DOHH2 (cell line): ENCODE results near the gene SCGB1D1.
"Not testable (repeated sequence)": the region's sequence is repeated elsewhere in the genome, so short reads cannot be mapped to it uniquely, and the experiment has no call there.

Experiments used
- H3F3A ChIP-seq: fragments of 200-600 bp; sonication (generic), shearing (Covaris generic); 2 replicates; pipeline ENCODE4 v1.6.0; 2016; ENCODE audit warnings: antibody characterized with exemption, mild to moderate bottlenecking; ENCODE audit not compliant: control insufficient read depth, insufficient read depth
- H3K27ac ChIP-seq: fragments of 200-600 bp; sonication (generic); 2 replicates; pipeline ENCODE4 v1.5.1; 2014; ENCODE audit warnings: low read depth, mild to moderate bottlenecking, low read length, moderate library complexity
- H3K27me3 ChIP-seq: fragments of 200-600 bp; sonication (generic); 2 replicates; pipeline ENCODE4 v1.6.1; 2014; ENCODE audit warnings: mild to moderate bottlenecking, low read length, mixed read lengths; ENCODE audit not compliant: control insufficient read depth
- H3K36me3 ChIP-seq: fragments of 200-600 bp; sonication (generic); 2 replicates; pipeline ENCODE4 v1.6.1; 2014; ENCODE audit warnings: mild to moderate bottlenecking, low read length, moderate library complexity, mixed read lengths; ENCODE audit not compliant: control insufficient read depth
- H3K4me1 ChIP-seq: fragments of 200-600 bp; sonication (generic); 2 replicates; pipeline ENCODE4 v1.6.1; 2014; ENCODE audit warnings: mild to moderate bottlenecking, low read length, mixed read lengths; ENCODE audit not compliant: control insufficient read depth
- H3K4me2 ChIP-seq: fragments of 200-600 bp; sonication (generic); 2 replicates; pipeline ENCODE4 v1.6.0; 2014; ENCODE audit warnings: mild to moderate bottlenecking, low read length, moderate library complexity
- H3K4me3 ChIP-seq: fragments of 200-600 bp; sonication (generic); 2 replicates; pipeline ENCODE4 v1.5.1; 2014; ENCODE audit warnings: mild to moderate bottlenecking, low read length, mixed read lengths
- H3K79me2 ChIP-seq: fragments of 200-600 bp; sonication (generic); 2 replicates; pipeline ENCODE4 v1.6.1; 2014; ENCODE audit warnings: mild to moderate bottlenecking, low read length, mixed read lengths; ENCODE audit not compliant: control insufficient read depth
- H3K9me2 ChIP-seq: fragments of 200-600 bp; sonication (generic); replicated peaks from 2 replicates; pipeline ENCODE4 v1.6.1; 2014; ENCODE audit warnings: mild to moderate bottlenecking, low read length, mixed read lengths; ENCODE audit not compliant: control insufficient read depth
- H3K9me3 ChIP-seq: fragments of 200-600 bp; sonication (generic); 2 replicates; pipeline ENCODE4 v1.6.1; 2014; ENCODE audit warnings: antibody characterized with exemption, low read length, mixed read lengths; ENCODE audit not compliant: control insufficient read depth, insufficient read depth
- H4K20me1 ChIP-seq: fragments of 200-600 bp; sonication (generic); 2 replicates; pipeline ENCODE4 v1.6.0; 2014; ENCODE audit warnings: low read depth, mild to moderate bottlenecking, antibody characterized with exemption, low read length, moderate library complexity; ENCODE audit not compliant: control insufficient read depth, insufficient read depth
- CTCF ChIP-seq: fragments of 200-600 bp; sonication (generic); IDR thresholded peaks from one replicate; pipeline ENCODE4 v1.5.1; 2014; ENCODE audit warnings: antibody characterized with exemption, mild to moderate bottlenecking, low read depth, low read length; ENCODE audit not compliant: poor library complexity, severe bottlenecking
- EZH2phosphoT487 ChIP-seq: fragments of 200-600 bp; sonication (generic); IDR thresholded peaks from 2 replicates; pipeline ENCODE4 v1.6.1; 2017; ENCODE audit warnings: borderline replicate concordance, mild to moderate bottlenecking, antibody characterized with exemption, low read length, moderate library complexity, mixed read lengths

Gene SCGB1D1

DNA sequence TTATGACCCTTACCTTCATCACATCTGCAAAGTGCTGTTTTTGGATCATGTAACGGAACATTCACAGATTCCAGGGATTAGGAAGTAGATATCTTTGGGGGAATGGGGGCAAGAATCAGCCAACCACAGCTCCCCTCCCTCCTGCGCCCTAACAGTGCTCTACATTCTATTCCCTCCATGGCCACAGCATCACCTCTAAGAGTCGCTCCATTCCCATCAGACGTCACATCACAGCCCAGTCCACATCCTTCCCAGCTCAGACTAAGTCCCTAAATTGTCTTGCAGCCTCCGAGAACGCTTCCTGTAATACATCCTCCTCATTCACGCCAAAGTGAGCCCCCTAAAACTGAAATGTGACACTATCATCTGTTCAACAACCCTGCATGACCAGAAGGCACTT, 5.9 kb downstream of the SCGB1D1 start:
- H3K4me1 ChIP-seq, result no peaks in the 10 kb centered on the region
- H4K20me1 ChIP-seq, result no peaks in the 10 kb centered on the region
- no peaks in the 10 kb centered on the region for H3K36me3 ChIP-seq
- no peaks in the 10 kb centered on the region for H3K9me3 ChIP-seq
- no peak overlapping the region for H3K4me2 ChIP-seq
- no peaks in the 10 kb centered on the region for H3F3A ChIP-seq
- no peak overlapping the region for H3K4me3 ChIP-seq
- H3K79me2 ChIP-seq, result no peaks in the 10 kb centered on the region
- TF ChIP-seq EZH2phosphoT487, result no peak
- no peak for TF ChIP-seq CTCF
- H3K9me2 ChIP-seq, result no peaks in the 10 kb centered on the region
- H3K27ac ChIP-seq, result no peak overlapping the region
- H3K27me3 ChIP-seq, result peaks cover 12% of the 10 kb centered on the region

GRCh38 chr11:62197400-62197799, 7.4 kb downstream of the SCGB1D1 start:
- not testable (repeated sequence) for H3K9me2 ChIP-seq, H3K4me1 ChIP-seq, H3K4me2 ChIP-seq, H3K9me3 ChIP-seq, H3K79me2 ChIP-seq, H3K4me3 ChIP-seq, H3K27ac ChIP-seq, H4K20me1 ChIP-seq, H3K36me3 ChIP-seq, H3F3A ChIP-seq
- peaks cover 11% of the 10 kb centered on the region for H3K27me3 ChIP-seq

- Histone ChIP-seq H3K36me3 (no peaks in the 10 kb centered on the region), H3K9me2 (no peaks in the 10 kb centered on the region), H3K4me3 (no peak overlapping the region), H3F3A (no peaks in the 10 kb centered on the region), H4K20me1 (no peaks in the 10 kb centered on the region), H3K27ac (no peak overlapping the region), H3K4me2 (no peak overlapping the region), H3K79me2 (no peaks in the 10 kb centered on the region), H3K4me1 (peaks cover 7% of the 10 kb centered on the region), H3K9me3 (no peaks in the 10 kb centered on the region), H3K27me3 (peaks cover 11% of the 10 kb centered on the region)
- no peak for TF ChIP-seq EZH2phosphoT487
- no peak for TF ChIP-seq CTCF
Observed at GRCh38 chr11:62201376-62201775, 11.4 kb downstream of the SCGB1D1 start.

- TF ChIP-seq CTCF (no peak), EZH2phosphoT487 (no peak)
- no peak overlapping the region for H3K4me2 ChIP-seq
- no peaks in the 10 kb centered on the region for H3K36me3 ChIP-seq
- H3K4me1 ChIP-seq, result peaks cover 9% of the 10 kb centered on the region
- H4K20me1 ChIP-seq, result no peaks in the 10 kb centered on the region
- no peak overlapping the region for H3K4me3 ChIP-seq
- no peaks in the 10 kb centered on the region for H3K9me2 ChIP-seq
- peaks cover 11% of the 10 kb centered on the region for H3K27me3 ChIP-seq
- H3K27ac ChIP-seq, result no peak overlapping the region
- no peaks in the 10 kb centered on the region for H3K9me3 ChIP-seq
- no peaks in the 10 kb centered on the region for H3F3A ChIP-seq
- H3K79me2 ChIP-seq, result no peaks in the 10 kb centered on the region
Observed at GRCh38 chr11:62202910-62203309, 12.9 kb downstream of the SCGB1D1 start.
